Erythroblast (primary cell): ENCODE results near the gene USP50.
A peak's percentile ranks its signal among the peaks of the same experiment; 100 is the strongest.

Experiments
- DNase-seq, 2 experiments: peaks; one replicate each; lab custom pipeline; 2025; lab: John Stamatoyannopoulos, UW
- GATA1 ChIP-seq: IDR thresholded peaks from 2 replicates; pipeline ENCODE4 v1.6.1; 2011; ENCODE audit warnings: low read depth, mild to moderate bottlenecking, control low read depth, low read length, moderate library complexity
- POLR2A ChIP-seq: IDR thresholded peaks from 2 replicates; pipeline ENCODE4 v1.6.1; 2011; ENCODE audit warnings: mild to moderate bottlenecking, low read length

USP50 gene

DNA sequence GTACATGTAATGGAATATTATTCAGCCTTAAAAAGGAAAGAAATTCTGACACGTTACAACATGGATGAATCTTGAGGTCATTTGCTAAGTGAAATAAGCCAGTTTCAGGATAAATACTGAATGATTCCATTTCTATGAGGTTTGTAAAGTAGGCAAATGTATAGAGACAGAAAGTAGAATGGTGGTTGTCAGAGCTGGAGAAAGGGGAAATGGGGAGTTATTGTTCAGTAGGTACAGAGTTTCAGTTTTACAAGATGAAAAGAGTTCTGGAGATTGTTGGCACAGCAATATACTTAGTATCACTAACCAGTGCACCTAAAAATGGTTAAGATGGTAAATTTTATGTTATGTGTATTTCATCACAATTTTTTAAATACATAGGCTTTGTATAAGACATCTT lies 61.7 kb downstream of the USP50 start:
- no peak for TF ChIP-seq GATA1
- TF ChIP-seq POLR2A: no peak
- no peak for DNase-seq

DNA sequence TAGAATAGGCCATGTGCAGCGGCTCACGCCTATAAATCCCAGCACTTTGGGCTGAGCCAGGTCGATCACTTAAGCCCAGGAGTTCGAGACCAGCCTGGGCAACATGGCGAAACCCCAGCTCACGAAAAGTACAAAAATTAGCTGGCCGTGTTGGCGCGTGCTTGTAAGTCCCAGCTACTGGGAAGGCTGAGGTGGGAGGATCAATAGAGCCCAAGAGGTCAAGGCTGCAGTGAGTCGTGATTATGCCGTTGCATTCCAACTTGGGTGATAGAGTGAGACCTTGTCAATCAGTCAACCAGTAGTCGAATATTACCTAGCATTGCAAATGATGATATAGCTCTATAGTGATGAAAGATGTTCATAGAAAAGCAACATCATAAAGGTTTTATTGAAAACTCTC lies 70.3 kb downstream of the USP50 start:
- TF ChIP-seq GATA1 (no peak), POLR2A (no peak)
- DNase-seq: no peak

DNA sequence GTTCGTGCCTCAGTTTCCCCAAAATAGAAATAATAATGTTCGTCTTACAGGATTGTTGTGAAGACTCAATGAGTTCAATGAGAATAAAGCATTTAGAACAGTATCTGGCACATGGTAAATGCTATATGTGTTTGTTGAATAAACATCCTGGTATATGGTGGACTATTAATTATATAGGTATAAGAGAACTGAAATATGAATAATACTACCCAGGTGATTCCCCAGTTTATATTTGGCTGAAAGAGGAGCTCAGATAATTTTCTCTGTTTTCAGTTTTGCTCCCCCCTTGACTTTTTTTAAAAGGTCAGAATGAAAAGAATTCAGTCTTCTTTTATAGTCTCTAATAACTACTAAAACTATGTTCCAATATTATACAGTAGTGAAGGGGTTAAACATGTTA lies 75.4 kb downstream of the USP50 start:
- no peak for DNase-seq
- TF ChIP-seq GATA1 (no peak), POLR2A (no peak)

DNA sequence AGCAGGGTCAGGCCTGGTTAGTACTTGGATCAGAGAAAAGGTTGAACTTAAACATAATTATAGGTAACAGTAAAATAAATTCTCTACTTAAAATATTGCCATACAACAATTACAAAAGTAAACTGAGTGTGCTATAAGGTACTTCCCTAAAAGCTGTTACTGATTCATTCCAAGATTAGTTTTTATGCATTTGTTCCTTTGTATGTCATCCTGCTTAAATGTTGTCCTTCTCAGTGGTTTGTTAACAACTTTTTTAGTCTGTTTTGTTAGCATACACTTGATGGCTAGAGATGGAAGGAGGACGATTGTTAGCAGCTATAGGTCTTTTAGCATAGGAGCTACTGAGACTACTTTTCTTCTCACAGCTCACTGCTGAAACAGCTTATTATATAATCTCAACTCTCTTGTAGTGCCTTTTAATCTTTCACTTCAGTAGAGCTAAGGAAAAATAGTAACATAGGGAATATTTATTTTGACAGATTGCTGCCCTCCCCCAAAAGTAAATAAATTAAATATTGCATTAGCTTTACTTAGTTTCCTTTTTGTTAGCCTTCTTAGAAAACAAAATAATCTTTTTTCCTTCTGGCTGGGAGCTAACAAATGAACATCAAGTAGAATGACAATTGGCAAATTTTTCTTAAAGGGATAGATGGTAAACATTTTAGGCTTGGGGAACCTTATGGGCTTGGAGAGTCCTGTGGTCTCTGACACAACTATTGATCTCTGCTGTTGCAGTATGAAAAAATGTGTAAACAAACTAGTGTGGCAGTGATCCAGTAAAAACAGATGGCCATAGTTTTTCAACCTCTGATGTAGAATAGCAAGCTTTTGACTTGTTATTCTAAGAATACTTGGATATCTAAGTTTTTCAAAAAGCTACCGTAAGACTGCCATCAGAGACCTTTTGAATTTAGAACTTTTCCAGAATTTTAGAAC lies 82.8 kb downstream of the USP50 start:
- TF ChIP-seq GATA1 (no peak), POLR2A (no peak)
- DNase-seq: no peak

DNA sequence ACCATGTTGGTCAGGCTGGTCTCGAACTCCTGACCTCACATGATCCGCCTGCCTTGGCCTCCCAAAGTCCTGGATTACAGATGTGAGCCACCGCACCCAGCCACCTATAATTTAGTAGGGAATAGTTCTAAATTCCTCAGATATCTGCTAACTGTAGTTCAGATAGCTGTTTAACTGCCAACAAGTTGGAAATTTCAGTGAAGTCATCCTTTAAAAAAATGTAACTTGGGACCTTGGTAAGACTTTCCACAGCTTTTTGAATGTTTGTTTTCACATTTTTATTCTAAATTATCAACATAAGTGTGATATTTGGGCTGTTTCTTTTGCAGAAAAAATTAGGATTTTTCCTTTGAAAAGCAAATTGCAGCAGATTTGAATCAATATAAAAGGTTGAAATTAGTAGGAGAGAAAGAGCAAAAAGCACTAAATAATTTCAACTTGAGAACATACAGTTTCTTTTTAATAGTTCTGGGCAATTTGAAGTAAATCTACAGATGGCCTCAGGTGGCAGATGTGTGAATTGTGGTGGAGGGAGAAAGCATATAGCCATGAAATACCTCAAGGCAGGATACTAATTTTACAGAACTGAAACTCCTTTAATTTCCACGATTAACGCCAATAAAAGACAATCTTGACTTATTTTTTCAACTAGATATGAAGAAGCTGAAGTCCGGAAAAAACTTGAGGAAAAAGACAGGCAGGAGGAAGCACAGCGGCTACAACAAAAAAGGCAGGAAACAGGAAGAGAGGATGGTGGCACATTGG lies 87.9 kb downstream of the USP50 start:
- TF ChIP-seq POLR2A (no peak), GATA1 (no peak)
- DNase-seq: no peak

DNA sequence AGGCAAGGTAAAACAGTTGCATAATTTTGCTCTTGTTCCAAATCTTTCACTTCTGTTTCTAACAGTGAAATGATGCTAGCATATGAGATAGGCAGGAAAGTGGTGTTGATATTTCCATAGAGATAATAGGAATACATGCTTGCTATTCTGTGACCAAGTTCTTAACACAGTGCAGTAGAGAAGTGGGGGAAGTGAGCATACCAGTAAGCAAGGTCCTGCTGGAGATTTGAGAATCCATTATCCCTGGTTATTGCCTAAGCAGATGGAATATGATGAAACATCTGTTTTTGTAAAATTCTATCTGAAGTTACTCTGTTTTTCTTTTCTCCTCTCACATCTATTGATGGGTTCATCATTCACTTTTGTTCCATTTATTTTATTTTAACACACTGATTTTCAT lies 93.5 kb downstream of the USP50 start:
- DNase-seq: peak in 1 of 2 experiments; percentile 13
- TF ChIP-seq POLR2A (no peak), GATA1 (no peak)
